Measurements from ENCODE around the gene MXI1.

MXI1 gene

GRCh38 chr10:110274072-110274627 is 66.7 kb downstream of the MXI1 start:
- Histone ChIP-seq H3K9ac (ENCODE audit: low read depth, low read length) (no peak overlapping the region), H3K36me3 (ENCODE audit: control insufficient read depth, insufficient read depth, low read length) (no peaks in the 10 kb centered on the region), H3K27me3 (ENCODE audit: control insufficient read depth, insufficient read depth, low read length) (no peaks in the 10 kb centered on the region), H3K4me1 (ENCODE audit: control insufficient read depth, insufficient read depth, low read length) (peaks cover 4% of the 10 kb centered on the region), H3K9me3 (ENCODE audit: control insufficient read depth, insufficient read depth, low read length) (no peaks in the 10 kb centered on the region), H3K4me3 (ENCODE audit: low read depth, low read length) (no peak overlapping the region)

GRCh38 chr10:110274647-110275046 is 67.2 kb downstream of the MXI1 start:
- H3K4me3 ChIP-seq (ENCODE audit: low read depth, low read length), result no peak overlapping the region
- H3K9me3 ChIP-seq (ENCODE audit: control insufficient read depth, insufficient read depth, low read length), result no peaks in the 10 kb centered on the region
- H3K36me3 ChIP-seq (ENCODE audit: control insufficient read depth, insufficient read depth, low read length), result no peaks in the 10 kb centered on the region
- H3K9ac ChIP-seq (ENCODE audit: low read depth, low read length), result no peak overlapping the region
- no peaks in the 10 kb centered on the region for H3K27me3 ChIP-seq (ENCODE audit: control insufficient read depth, insufficient read depth, low read length)
- H3K4me1 ChIP-seq (ENCODE audit: control insufficient read depth, insufficient read depth, low read length), result peaks cover 4% of the 10 kb centered on the region

- H3K36me3 ChIP-seq (ENCODE audit: control insufficient read depth, insufficient read depth, low read length), result no peaks in the 10 kb centered on the region
- H3K9me3 ChIP-seq (ENCODE audit: control insufficient read depth, insufficient read depth, low read length), result no peaks in the 10 kb centered on the region
- no peak overlapping the region for H3K9ac ChIP-seq (ENCODE audit: low read depth, low read length)
- no peak overlapping the region for H3K4me3 ChIP-seq (ENCODE audit: low read depth, low read length)
- no peaks in the 10 kb centered on the region for H3K27me3 ChIP-seq (ENCODE audit: control insufficient read depth, insufficient read depth, low read length)
- peaks cover 4% of the 10 kb centered on the region for H3K4me1 ChIP-seq (ENCODE audit: control insufficient read depth, insufficient read depth, low read length)
Observed at GRCh38 chr10:110275128-110275729, 67.8 kb downstream of the MXI1 start.

- Histone ChIP-seq H3K9me3 (ENCODE audit: control insufficient read depth, insufficient read depth, low read length) (no peaks in the 10 kb centered on the region), H3K4me3 (ENCODE audit: low read depth, low read length) (no peak overlapping the region), H3K4me1 (ENCODE audit: control insufficient read depth, insufficient read depth, low read length) (peaks cover 4% of the 10 kb centered on the region), H3K9ac (ENCODE audit: low read depth, low read length) (no peak overlapping the region), H3K36me3 (ENCODE audit: control insufficient read depth, insufficient read depth, low read length) (no peaks in the 10 kb centered on the region), H3K27me3 (ENCODE audit: control insufficient read depth, insufficient read depth, low read length) (no peaks in the 10 kb centered on the region)
Observed at GRCh38 chr10:110276603-110277002, 69.2 kb downstream of the MXI1 start.

- H3K9me3 ChIP-seq (ENCODE audit: control insufficient read depth, insufficient read depth, low read length), result no peaks in the 10 kb centered on the region
- H3K27me3 ChIP-seq (ENCODE audit: control insufficient read depth, insufficient read depth, low read length), result no peaks in the 10 kb centered on the region
- H3K4me1 ChIP-seq (ENCODE audit: control insufficient read depth, insufficient read depth, low read length), result peaks cover 4% of the 10 kb centered on the region
- no peak overlapping the region for H3K9ac ChIP-seq (ENCODE audit: low read depth, low read length)
- no peaks in the 10 kb centered on the region for H3K36me3 ChIP-seq (ENCODE audit: control insufficient read depth, insufficient read depth, low read length)
- H3K4me3 ChIP-seq (ENCODE audit: low read depth, low read length), result no peak overlapping the region
Observed at GRCh38 chr10:110277591-110277990, 70.2 kb downstream of the MXI1 start.

GRCh38 chr10:110278562-110279406 is 71.4 kb downstream of the MXI1 start:
- no peaks in the 10 kb centered on the region for H3K36me3 ChIP-seq (ENCODE audit: control insufficient read depth, insufficient read depth, low read length)
- no peaks in the 10 kb centered on the region for H3K27me3 ChIP-seq (ENCODE audit: control insufficient read depth, insufficient read depth, low read length)
- no peak overlapping the region for H3K9ac ChIP-seq (ENCODE audit: low read depth, low read length)
- H3K4me1 ChIP-seq (ENCODE audit: control insufficient read depth, insufficient read depth, low read length), result peaks cover 4% of the 10 kb centered on the region
- H3K9me3 ChIP-seq (ENCODE audit: control insufficient read depth, insufficient read depth, low read length), result no peaks in the 10 kb centered on the region
- no peak overlapping the region for H3K4me3 ChIP-seq (ENCODE audit: low read depth, low read length)

- Histone ChIP-seq H3K9ac (ENCODE audit: low read depth, low read length) (no peak overlapping the region), H3K27me3 (ENCODE audit: control insufficient read depth, insufficient read depth, low read length) (no peaks in the 10 kb centered on the region), H3K4me1 (ENCODE audit: control insufficient read depth, insufficient read depth, low read length) (no peaks in the 10 kb centered on the region), H3K4me3 (ENCODE audit: low read depth, low read length) (no peak overlapping the region), H3K36me3 (ENCODE audit: control insufficient read depth, insufficient read depth, low read length) (no peaks in the 10 kb centered on the region), H3K9me3 (ENCODE audit: control insufficient read depth, insufficient read depth, low read length) (no peaks in the 10 kb centered on the region)
Observed at GRCh38 chr10:110279407-110279986, 72.1 kb downstream of the MXI1 start.

GRCh38 chr10:110284262-110284661 is 76.9 kb downstream of the MXI1 start:
- H3K9ac ChIP-seq (ENCODE audit: low read depth, low read length), result no peak overlapping the region
- no peaks in the 10 kb centered on the region for H3K9me3 ChIP-seq (ENCODE audit: control insufficient read depth, insufficient read depth, low read length)
- H3K36me3 ChIP-seq (ENCODE audit: control insufficient read depth, insufficient read depth, low read length), result no peaks in the 10 kb centered on the region

GRCh38 chr10:110285501-110285900 is 78.1 kb downstream of the MXI1 start:
- H3K36me3 ChIP-seq (ENCODE audit: control insufficient read depth, insufficient read depth, low read length), result no peaks in the 10 kb centered on the region
- H3K27me3 ChIP-seq (ENCODE audit: control insufficient read depth, insufficient read depth, low read length), result no peaks in the 10 kb centered on the region

More at GRCh38 chr10:110284262-110284661, 76.9 kb downstream of the MXI1 start:
- H3K27me3 ChIP-seq (ENCODE audit: control insufficient read depth, insufficient read depth, low read length), result no peaks in the 10 kb centered on the region
- H3K4me1 ChIP-seq (ENCODE audit: control insufficient read depth, insufficient read depth, low read length), result peaks cover 13% of the 10 kb centered on the region
- no peak overlapping the region for H3K4me3 ChIP-seq (ENCODE audit: low read depth, low read length)

GRCh38 chr10:110286841-110287240 is 79.4 kb downstream of the MXI1 start:
- H3K36me3 ChIP-seq (ENCODE audit: control insufficient read depth, insufficient read depth, low read length), result no peaks in the 10 kb centered on the region
- H3K4me1 ChIP-seq (ENCODE audit: control insufficient read depth, insufficient read depth, low read length), result peaks cover 13% of the 10 kb centered on the region
- no peaks in the 10 kb centered on the region for H3K27me3 ChIP-seq (ENCODE audit: control insufficient read depth, insufficient read depth, low read length)
- no peaks in the 10 kb centered on the region for H3K9me3 ChIP-seq (ENCODE audit: control insufficient read depth, insufficient read depth, low read length)
- H3K4me3 ChIP-seq (ENCODE audit: low read depth, low read length), result no peak overlapping the region
- peak overlapping the region; percentile 32 for H3K9ac ChIP-seq (ENCODE audit: low read depth, low read length)

More at GRCh38 chr10:110285501-110285900, 78.1 kb downstream of the MXI1 start:
- no peaks in the 10 kb centered on the region for H3K9me3 ChIP-seq (ENCODE audit: control insufficient read depth, insufficient read depth, low read length)
- no peak overlapping the region for H3K9ac ChIP-seq (ENCODE audit: low read depth, low read length)
- no peak overlapping the region for H3K4me3 ChIP-seq (ENCODE audit: low read depth, low read length)
- H3K4me1 ChIP-seq (ENCODE audit: control insufficient read depth, insufficient read depth, low read length), result peaks cover 13% of the 10 kb centered on the region

GRCh38 chr10:110296966-110297365 is 89.6 kb downstream of the MXI1 start:
- Histone ChIP-seq H3K27me3 (ENCODE audit: control insufficient read depth, insufficient read depth, low read length) (no peaks in the 10 kb centered on the region), H3K4me1 (ENCODE audit: control insufficient read depth, insufficient read depth, low read length) (no peaks in the 10 kb centered on the region), H3K4me3 (ENCODE audit: low read depth, low read length) (no peak overlapping the region), H3K9me3 (ENCODE audit: control insufficient read depth, insufficient read depth, low read length) (no peaks in the 10 kb centered on the region), H3K36me3 (ENCODE audit: control insufficient read depth, insufficient read depth, low read length) (peaks cover 21% of the 10 kb centered on the region), H3K9ac (ENCODE audit: low read depth, low read length) (no peak overlapping the region)
